ENCODE results near the gene DOCK8. TPM values are rescaled to one million over a fixed set of nuclear protein-coding genes. Genes with fewer than 3 reads are reported as not detected.

Gene DOCK8
- total RNA-seq, 1 experiment from 2014 or later, result 1.4 TPM

- H3K4me2 ChIP-seq (ENCODE audit: insufficient read depth, insufficient read length, low read length), result no peak overlapping the region
- DNase-seq, result no peak
- TF ChIP-seq, protein P1, sequence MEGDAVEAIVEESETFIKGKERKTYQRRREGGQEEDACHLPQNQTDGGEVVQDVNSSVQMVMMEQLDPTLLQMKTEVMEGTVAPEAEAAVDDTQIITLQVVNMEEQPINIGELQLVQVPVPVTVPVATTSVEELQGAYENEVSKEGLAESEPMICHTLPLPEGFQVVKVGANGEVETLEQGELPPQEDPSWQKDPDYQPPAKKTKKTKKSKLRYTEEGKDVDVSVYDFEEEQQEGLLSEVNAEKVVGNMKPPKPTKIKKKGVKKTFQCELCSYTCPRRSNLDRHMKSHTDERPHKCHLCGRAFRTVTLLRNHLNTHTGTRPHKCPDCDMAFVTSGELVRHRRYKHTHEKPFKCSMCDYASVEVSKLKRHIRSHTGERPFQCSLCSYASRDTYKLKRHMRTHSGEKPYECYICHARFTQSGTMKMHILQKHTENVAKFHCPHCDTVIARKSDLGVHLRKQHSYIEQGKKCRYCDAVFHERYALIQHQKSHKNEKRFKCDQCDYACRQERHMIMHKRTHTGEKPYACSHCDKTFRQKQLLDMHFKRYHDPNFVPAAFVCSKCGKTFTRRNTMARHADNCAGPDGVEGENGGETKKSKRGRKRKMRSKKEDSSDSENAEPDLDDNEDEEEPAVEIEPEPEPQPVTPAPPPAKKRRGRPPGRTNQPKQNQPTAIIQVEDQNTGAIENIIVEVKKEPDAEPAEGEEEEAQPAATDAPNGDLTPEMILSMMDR (conservative IDR thresholded peaks at IDR 0.05), result no peak
- no peaks in the 10 kb centered on the region for H3K36me3 Mint-ChIP-seq (ENCODE audit: insufficient read depth in 1 of 3, low read depth in 3 of 3)
- peaks cover 10 to 16% of the 10 kb centered on the region in 2 experiments; a peak in 3 of 4 replicates for H3K4me1 Mint-ChIP-seq
- H3K27me3 Mint-ChIP-seq (ENCODE audit: low read depth), result peaks cover 4% of the 10 kb centered on the region
- H3K27ac ChIP-seq (ENCODE audit: insufficient read length, low read depth, low read length), result no peak overlapping the region
- no peaks in the 10 kb centered on the region for H4K20me1 ChIP-seq (ENCODE audit: control insufficient read depth, insufficient read depth, insufficient read length)
- no peak overlapping the region for H2BK12ac ChIP-seq (ENCODE audit: insufficient read length, low read depth, low read length)
- no peak overlapping the region for H2AK5ac ChIP-seq (ENCODE audit: insufficient read length, low read length)
- H3K9me3 Mint-ChIP-seq, result no peaks in the 10 kb centered on the region
- no peak overlapping the region for H3T11ph ChIP-seq (ENCODE audit: low read length)
- H4K5ac ChIP-seq (ENCODE audit: insufficient read length, low read depth, low read length), result no peak overlapping the region
- no peak overlapping the region for H3K9ac ChIP-seq (ENCODE audit: extremely low read depth, insufficient read length, low read length)
- no peak overlapping the region for H2AFZ ChIP-seq (ENCODE audit: low read length)
- no peak overlapping the region for H2BK120ac ChIP-seq (ENCODE audit: low read depth, low read length, poor library complexity, severe bottlenecking)
- no peaks in the 10 kb centered on the region for H3K23me2 ChIP-seq (ENCODE audit: insufficient read length, low read depth, low read length, poor library complexity, severe bottlenecking)
- WGBS (ENCODE audit: extremely low coverage, insufficient read length, low lambda C conversion rate), result no CpG with 5 or more reads among the region's 6 CpGs
- H3K27me3 ChIP-seq (ENCODE audit: insufficient read depth, low read length), result no peaks in the 10 kb centered on the region
- H2BK15ac ChIP-seq (ENCODE audit: low read depth, low read length), result no peak overlapping the region
- H2BK20ac ChIP-seq (ENCODE audit: low read depth, low read length, poor library complexity, severe bottlenecking), result no peak overlapping the region
- no peak overlapping the region for H3K4ac ChIP-seq (ENCODE audit: low read depth, low read length)
- no peak overlapping the region for H3K18ac ChIP-seq (ENCODE audit: insufficient read length, low read depth, low read length)
- H3K9me3 ChIP-seq (ENCODE audit: control insufficient read depth, low read depth, low read length), result no peaks in the 10 kb centered on the region
- H3K27ac Mint-ChIP-seq, result no peak overlapping the region
- no peak overlapping the region for H3K4me3 Mint-ChIP-seq
- no peak overlapping the region for H4K91ac ChIP-seq (ENCODE audit: insufficient read length, low read depth, low read length)
- no peak overlapping the region for H2BK5ac ChIP-seq (ENCODE audit: insufficient read length, low read length)
- no peak overlapping the region for H4K8ac ChIP-seq (replicated peaks; ENCODE audit: insufficient read length, low read depth, low read length)
- H3K56ac ChIP-seq (ENCODE audit: insufficient read length, low read depth, low read length), result no peak overlapping the region
- no peaks in the 10 kb centered on the region for H3K79me1 ChIP-seq (ENCODE audit: insufficient read depth, low read depth, low read length, poor library complexity, severe bottlenecking)
- H3K79me2 ChIP-seq (ENCODE audit: insufficient read depth, low read length), result no peaks in the 10 kb centered on the region
- H3K4me1 ChIP-seq (ENCODE audit: insufficient read depth, low read length), result peaks cover 3% of the 10 kb centered on the region; the same call in 1 of the 2 replicates
- no peak overlapping the region for H3K14ac ChIP-seq (ENCODE audit: insufficient read depth, low read length)
- H3K23ac ChIP-seq (ENCODE audit: insufficient read length, low read depth, low read length), result no peak overlapping the region
Measured at GRCh38 chr9:338602-339001, 123.9 kb downstream of the DOCK8 start.
